H1 (cell line): ENCODE data around the gene CTBP2. TPM values are rescaled to one million over a fixed set of nuclear protein-coding genes. Genes with fewer than 3 reads are reported as not detected.

Source experiments
- CTCF ChIA-PET: fragments of 300-600 bp; sonication (Branson Sonifier 250); formaldehyde crosslinking; loops from one replicate; lab custom pipeline; 2021; ENCODE audit not compliant: partially characterized antibody; lab: Charles Lee
- POLR2A ChIA-PET: fragments of 300-600 bp; sonication (Branson Sonifier 250); formaldehyde crosslinking; loops from one replicate; lab custom pipeline; 2021; ENCODE audit warnings: inconsistent platforms; ENCODE audit not compliant: partially characterized antibody; lab: Charles Lee
- DNase-seq, 2 experiments: peaks; one replicate each; pipeline versions ENCODE4 v3.0.0 to v3.0.0-alpha.2; 2010 to 2022; ENCODE audit warnings: low spot score in 2 of 2, low read depth in 1 of 2, mixed read lengths in 1 of 2
- FAIRE-seq: peaks from 2 replicates; lab custom pipeline; 2011; peaks lifted over from hg19 to GRCh38; lab: Jason Lieb, UNC
- H2AFZ ChIP-seq: 2 replicates; pipeline ENCODE4 v1.8.1; 2012; ENCODE audit warnings: low read length, inconsistent platforms
- H2AK5ac ChIP-seq: 2 replicates; pipeline ENCODE4 v1.6.1; 2013; ENCODE audit warnings: low read depth, low read length
- H2BK120ac ChIP-seq: replicated peaks from 2 replicates; pipeline ENCODE3; 2013; ENCODE audit warnings: low read depth, low read length, inconsistent platforms
- H2BK12ac ChIP-seq: 2 replicates; pipeline ENCODE4 v1.6.1; 2013; ENCODE audit warnings: low read depth, low read length
- H2BK15ac ChIP-seq: 2 replicates; pipeline ENCODE4 v1.6.1; 2013; ENCODE audit warnings: low read length
- H2BK20ac ChIP-seq: 2 replicates; pipeline ENCODE4 v1.6.1; 2013; ENCODE audit warnings: low read length
- H2BK5ac ChIP-seq: 2 replicates; pipeline ENCODE4 v1.6.1; 2013; ENCODE audit warnings: low read depth, low read length
- H3K14ac ChIP-seq: 2 replicates; pipeline ENCODE4 v1.6.1; 2013; ENCODE audit warnings: inconsistent platforms; ENCODE audit not compliant: insufficient read length
- H3K18ac ChIP-seq: 2 replicates; pipeline ENCODE4 v1.6.1; 2013; ENCODE audit warnings: low read length; ENCODE audit errors: extremely low read depth
- H3K23ac ChIP-seq: 2 replicates; pipeline ENCODE4 v1.6.1; 2013; ENCODE audit warnings: inconsistent platforms; ENCODE audit not compliant: insufficient read length
- H3K23me2 ChIP-seq: 2 replicates; pipeline ENCODE4 v1.6.1; 2013; ENCODE audit warnings: low read depth, low read length
- H3K27ac ChIP-seq: 2 replicates; pipeline ENCODE4 v1.6.1; 2011; ENCODE audit warnings: low read depth, low read length, inconsistent platforms
- H3K27me3 ChIP-seq, 4 experiments: replicated peaks in 1 of 4; 1 replicate in 1 of 4; 2 replicates in 3 of 4; pipeline versions ENCODE4 v1.6.1 to v1.8.1; 2011 to 2013; ENCODE audit warnings: low read length in 3 of 4, mild to moderate bottlenecking in 3 of 4, inconsistent platforms in 2 of 4, mixed read lengths in 2 of 4, moderate library complexity in 1 of 4; ENCODE audit not compliant: control insufficient read depth in 3 of 4, insufficient read depth in 3 of 4; ENCODE audit errors: extremely low read depth in 1 of 4
- H3K36me3 ChIP-seq, 4 experiments: 2 replicates each; pipeline versions ENCODE4 v1.6.1 to v1.8.1; 2011 to 2013; ENCODE audit warnings: mild to moderate bottlenecking in 4 of 4, low read length in 3 of 4, moderate library complexity in 2 of 4, control low read depth in 1 of 4, inconsistent platforms in 1 of 4; ENCODE audit not compliant: insufficient read depth in 4 of 4, control insufficient read depth in 2 of 4
- H3K4ac ChIP-seq: replicated peaks from 2 replicates; pipeline ENCODE3; 2013; ENCODE audit warnings: low read length, low read depth, mixed read lengths, inconsistent platforms; ENCODE audit not compliant: insufficient read length
- H3K4me1 ChIP-seq, 4 experiments: replicated peaks in 1 of 4; 1 replicate in 1 of 4; 2 replicates in 3 of 4; pipeline versions ENCODE4 v1.6.1 to v1.8.1; 2011 to 2013; ENCODE audit warnings: low read length in 3 of 4, inconsistent platforms in 2 of 4, mixed read lengths in 1 of 4; ENCODE audit not compliant: insufficient read depth in 4 of 4, control insufficient read depth in 3 of 4
- H3K4me2 ChIP-seq, 2 experiments: 2 replicates each; pipeline versions ENCODE4 v1.6.1 to v1.8.1; 2011 to 2013; ENCODE audit warnings: low read depth in 2 of 2, low read length in 2 of 2, control low read depth in 1 of 2, inconsistent platforms in 1 of 2, mild to moderate bottlenecking in 1 of 2; ENCODE audit not compliant: insufficient read depth in 1 of 2
- H3K4me3 ChIP-seq, 4 experiments: fragments of 200-600, 300-600 bp in 1 of 4; sonication (generic), shearing (Covaris generic), sonication (Bioruptor Twin) in 1 of 4; 2 replicates each; pipeline versions ENCODE4 v1.5.1 to v1.8.1; 2011 to 2016; ENCODE audit warnings: low read length in 4 of 4, low read depth in 3 of 4, control low read depth in 2 of 4, inconsistent platforms in 2 of 4, mild to moderate bottlenecking in 2 of 4, mixed read lengths in 1 of 4, moderate library complexity in 1 of 4; ENCODE audit not compliant: insufficient read depth in 2 of 4; ENCODE audit errors: extremely low read depth in 1 of 4
- H3K56ac ChIP-seq: replicated peaks from 2 replicates; pipeline ENCODE3; 2013; ENCODE audit warnings: low read depth, mild to moderate bottlenecking, mixed read lengths, low read length, inconsistent platforms; ENCODE audit not compliant: insufficient read length
- H3K79me1 ChIP-seq: 2 replicates; pipeline ENCODE4 v1.6.1; 2013; ENCODE audit warnings: low read depth, low read length, control low read depth
- H3K79me2 ChIP-seq, 2 experiments: 2 replicates each; pipeline versions ENCODE4 v1.6.1 to v1.8.1; 2012 to 2013; ENCODE audit warnings: low read length in 2 of 2, mild to moderate bottlenecking in 2 of 2, inconsistent platforms in 1 of 2; ENCODE audit not compliant: insufficient read depth in 2 of 2, control insufficient read depth in 1 of 2
- H3K9ac ChIP-seq, 4 experiments: replicated peaks in 1 of 4; 1 replicate in 1 of 4; 2 replicates in 3 of 4; pipeline versions ENCODE4 v1.6.1 to v1.8.1; 2011 to 2013; ENCODE audit warnings: low read depth in 3 of 4, low read length in 3 of 4, control low read depth in 2 of 4, mild to moderate bottlenecking in 2 of 4, moderate library complexity in 2 of 4, inconsistent platforms in 1 of 4; ENCODE audit errors: extremely low read depth in 1 of 4
- H3K9me3 ChIP-seq, 2 experiments: 2 replicates each; pipeline versions ENCODE4 v1.6.1 to v1.8.1; 2012 to 2013; ENCODE audit warnings: mild to moderate bottlenecking in 2 of 2, moderate library complexity in 2 of 2, control low read depth in 1 of 2, inconsistent platforms in 1 of 2, low read depth in 1 of 2, low read length in 1 of 2, mixed read lengths in 1 of 2; ENCODE audit not compliant: insufficient read depth in 2 of 2
- H4K20me1 ChIP-seq, 2 experiments: replicated peaks in 1 of 2; 2 replicates each; pipeline versions ENCODE3 to v1.8.1; 2011 to 2013; ENCODE audit warnings: inconsistent platforms in 2 of 2, low read length in 2 of 2, mild to moderate bottlenecking in 1 of 2; ENCODE audit not compliant: insufficient read depth in 2 of 2, control insufficient read depth in 1 of 2
- H4K5ac ChIP-seq: 2 replicates; pipeline ENCODE4 v1.6.1; 2013; ENCODE audit warnings: low read length, low read depth, mixed read lengths, inconsistent platforms; ENCODE audit not compliant: insufficient read length
- H4K8ac ChIP-seq: 2 replicates; pipeline ENCODE4 v1.8.0; 2013; ENCODE audit warnings: mild to moderate bottlenecking, moderate library complexity, low read length, inconsistent platforms; ENCODE audit not compliant: insufficient read depth; ENCODE audit errors: extremely low read depth
- H4K91ac ChIP-seq: replicated peaks from 2 replicates; pipeline ENCODE3; 2013; ENCODE audit warnings: low read length, mixed read lengths, inconsistent platforms; ENCODE audit not compliant: insufficient read length
- PHF8 ChIP-seq: fragments of 200-600 bp; sonication (generic); conservative IDR thresholded peaks from 2 replicates; pipeline ENCODE4 v1.7.1; 2012; ENCODE audit warnings: low read depth, mild to moderate bottlenecking, inconsistent platforms, low read length, moderate library complexity
- POLR2AphosphoS5 ChIP-seq: IDR thresholded peaks from 2 replicates; pipeline ENCODE4 v1.6.1; 2011; ENCODE audit warnings: low read depth, low read length
- SIN3A ChIP-seq, 2 experiments: IDR thresholded peaks in 1 of 2; conservative IDR thresholded peaks in 1 of 2; 2 replicates each; pipeline ENCODE4 v1.6.1; 2011 to 2012; ENCODE audit warnings: low read length in 2 of 2, improper control_type of control experiment in 1 of 2, low read depth in 1 of 2, mild to moderate bottlenecking in 1 of 2
- TBP ChIP-seq: IDR thresholded peaks from 2 replicates; pipeline ENCODE4 v1.6.1; 2011; ENCODE audit warnings: low read depth, low read length, improper control_type of control experiment
- WGBS, 2 experiments: shearing (Covaris generic) in 1 of 2; methylation state at CpG; one replicate each; pipeline versions ENCODE4 v1.1.6 to v1.1.7; 2013 to 2015; ENCODE audit warnings: low lambda C conversion rate in 2 of 2, mixed read lengths in 2 of 2, inconsistent platforms in 1 of 2, low coverage in 1 of 2, missing lambda C conversion rate in 1 of 2; ENCODE audit not compliant: insufficient replicate concordance in 2 of 2, insufficient coverage in 1 of 2, insufficient read length in 1 of 2; ENCODE audit errors: extremely low coverage in 1 of 2, missing lambda C conversion rate in 1 of 2; 5-methylcytosine and 5-hydroxymethylcytosine counted together
- polyA plus RNA-seq, 7 experiments: library from polyadenylated mRNA; depleted of rRNA in 3 of 7; stranded (reverse) in 5 of 7; unstranded in 2 of 7; fragments of >200 nt in 5 of 7; fragments of 200-250 nt in 2 of 7; gene quantifications; 1 replicate in 5 of 7; 2 replicates in 1 of 7; 4 replicates in 1 of 7; pipeline versions ENCODE4 v1.2.1 to v1.2.3, GENCODE V29; 2011 to 2013; ENCODE audit warnings: missing spikeins in 2 of 7, mixed read lengths in 2 of 7
- total RNA-seq: library from RNA; stranded (reverse); fragmentation: NEBNext Ultra II Directional; extraction: Animal tissue kit (Norgen Biotek cat#: 25700); gene quantifications from 2 replicates; pipeline ENCODE4 v1.2.1, GENCODE V29; 2021

CTBP2 gene
- total and polyA plus RNA-seq, 2 of the 8 experiments (the other 6 are each of a cell fraction or from before 2014, with no cell fraction given), result 208 to 221 TPM

DNA sequence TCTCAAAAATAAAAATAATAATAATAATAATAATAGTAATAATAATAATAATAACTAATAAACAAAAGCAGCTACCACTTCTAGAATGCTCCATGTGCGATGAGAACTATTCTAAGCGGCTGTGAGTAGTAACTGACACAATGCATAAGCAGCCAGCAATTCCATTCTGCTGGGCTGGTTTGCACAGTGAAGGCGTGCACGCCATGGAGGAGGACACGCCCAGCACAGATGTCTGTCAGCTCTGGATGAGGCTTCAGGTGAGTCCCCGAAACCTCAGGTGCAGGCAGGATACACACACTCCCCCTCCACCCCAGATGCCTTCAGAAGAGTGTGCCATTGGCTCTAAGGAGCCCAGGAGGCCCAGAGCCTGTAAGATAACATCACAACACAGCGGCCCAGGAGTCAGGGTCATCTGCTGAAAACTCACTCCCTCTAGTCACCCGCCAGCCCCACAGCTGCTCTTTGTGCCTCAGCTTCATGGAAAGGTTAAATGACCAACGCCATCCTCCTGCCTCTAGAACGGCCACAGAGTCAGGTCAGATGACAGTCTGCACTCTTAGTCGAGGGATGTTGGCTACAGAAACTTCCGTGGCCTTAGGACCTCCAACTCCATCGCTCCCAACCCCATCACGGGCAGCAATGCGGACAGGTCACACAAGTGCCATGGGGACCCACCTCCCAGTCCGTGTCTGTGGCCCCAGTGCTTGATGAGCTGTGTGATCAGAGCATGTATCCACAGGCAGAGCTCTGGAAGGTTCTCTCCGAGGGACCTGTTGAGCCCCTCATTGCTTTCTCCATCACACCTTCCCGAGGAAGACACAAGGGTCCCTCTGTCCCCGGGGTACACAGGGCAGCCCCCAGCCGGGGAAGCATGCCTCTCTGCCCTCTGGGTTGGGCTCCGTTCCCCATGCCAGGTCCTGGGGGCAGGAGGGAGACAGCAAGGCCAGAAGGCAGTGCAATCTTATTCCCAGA is 103.9 kb downstream of the CTBP2 start:
- peaks cover 28 to 99% of the 10 kb centered on the region in 2 experiments for H3K79me2 ChIP-seq
- no peaks in the 10 kb centered on the region for H3K9me3 ChIP-seq
- no peak overlapping the region for H3K23ac ChIP-seq
- H2AK5ac ChIP-seq, result no peak overlapping the region
- H2BK5ac ChIP-seq, result no peak overlapping the region; the same call in 1 of the 2 replicates
- no peak overlapping the region for H2BK15ac ChIP-seq
- no peak overlapping the region for H3K4me2 ChIP-seq
- H2AFZ ChIP-seq, result no peak overlapping the region
- H4K8ac ChIP-seq, result peak overlapping the region; percentile 19; the same call in 1 of the 2 replicates
- 93% methylated on average over 20 of the region's 21 CpGs; no CpG with 5 or more reads in 1 of the 2 experiments for WGBS, 2 experiments
- no peak overlapping the region for H2BK120ac ChIP-seq
- no peak overlapping the region for H4K5ac ChIP-seq
- no peak overlapping the region for H3K9ac ChIP-seq
- no peak overlapping the region; the same call in 1 of the 2 replicates for H2BK12ac ChIP-seq
- H3K18ac ChIP-seq, result no peak overlapping the region
- H3K4me3 ChIP-seq, result no peak overlapping the region
- DNase-seq (no peak), FAIRE-seq (no peak)
- H3K4ac ChIP-seq, result no peak overlapping the region
- H3K36me3 ChIP-seq, result peaks cover 0 to 19% (median 2%) of the 10 kb centered on the region in 4 experiments; a peak in 6 of 8 replicates
- H3K27ac ChIP-seq, result peak overlapping the region; percentile 14; the same call in 1 of the 2 replicates
- H4K91ac ChIP-seq, result no peak overlapping the region
- ChIA-PET CTCF (interaction anchor here (0.7 to 10.1 kb wide), 12 partner anchors 8 to 64 kb away, joined by 3 to 110 read pairs (median 6); no protein-coding TSS in a partner anchor), POLR2A (interaction anchor here (0.8 to 1.6 kb wide), 6 partner anchors 10 to 96 kb away, joined by 3 to 6 read pairs (median 3); no protein-coding TSS in a partner anchor)
- H3K4me1 ChIP-seq, result peaks cover 0 to 30% (median 12%) of the 10 kb centered on the region in 4 experiments; a peak in 6 of 7 replicates
- TF ChIP-seq TBP (no peak), SIN3A (conservative IDR thresholded peaks at IDR 0.05 in 1 of 2, IDR thresholded peaks at IDR 0.05 in 1 of 2; ENCODE audit: low read depth in 1 of 2, low read length in 2 of 2) (no peak), PHF8 (no peak), POLR2AphosphoS5 (peak; percentile 40; the same call in 1 of the 2 replicates)
- peaks cover 62 to 66% of the 10 kb centered on the region in 2 experiments for H4K20me1 ChIP-seq
- peaks cover 21% of the 10 kb centered on the region for H3K79me1 ChIP-seq
- no peaks in the 10 kb centered on the region for H3K23me2 ChIP-seq
- no peak overlapping the region for H3K14ac ChIP-seq
- H2BK20ac ChIP-seq, result no peak overlapping the region
- H3K56ac ChIP-seq, result no peak overlapping the region
- H3K27me3 ChIP-seq, result no peaks in the 10 kb centered on the region
